ENCODE data around the gene GRIA4.

The GRIA4 gene

DNA sequence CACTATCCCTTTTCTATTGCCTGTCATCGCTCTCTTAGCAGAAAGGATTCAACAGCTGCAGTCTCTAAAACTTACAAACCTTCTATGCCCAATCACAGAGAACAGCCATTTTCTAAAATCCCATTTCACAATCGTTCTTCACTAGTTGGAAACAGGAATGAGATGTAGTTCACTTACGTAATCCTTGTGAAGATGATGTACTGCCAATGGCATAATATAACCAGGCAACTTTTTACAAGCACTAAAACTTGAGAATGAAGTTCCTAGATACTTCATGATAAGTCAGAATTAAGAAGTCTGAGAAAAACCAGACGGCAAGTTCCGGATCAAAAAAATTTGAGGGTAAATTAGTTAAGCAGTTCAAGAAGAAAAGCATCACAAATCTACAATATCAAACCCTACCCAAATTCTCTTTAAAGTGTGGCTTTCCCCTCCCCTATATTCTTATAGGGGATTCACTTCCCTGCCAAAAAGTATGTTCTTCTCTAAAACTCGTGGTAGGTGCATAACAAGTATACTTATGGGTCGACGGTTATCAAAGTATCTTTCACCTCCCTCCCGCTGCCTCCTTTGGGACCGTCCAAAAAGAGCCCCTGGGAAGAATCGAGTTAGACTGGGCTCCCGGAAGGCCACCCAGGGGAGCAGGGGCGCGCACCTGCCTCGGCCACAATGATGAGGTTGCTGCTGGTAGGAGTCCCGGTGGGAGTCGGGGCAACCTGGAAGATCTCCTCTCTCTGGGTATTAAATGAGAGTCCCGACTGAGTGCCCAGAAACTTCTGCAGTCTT is 411.5 kb downstream of the GRIA4 start:
- H3K9me3 Mint-ChIP-seq: no peaks in the 10 kb centered on the region
- DNase-seq: no peak
- peak overlapping the region; percentile 96 for H3K4me3 Mint-ChIP-seq
- TF ChIP-seq, protein P1, sequence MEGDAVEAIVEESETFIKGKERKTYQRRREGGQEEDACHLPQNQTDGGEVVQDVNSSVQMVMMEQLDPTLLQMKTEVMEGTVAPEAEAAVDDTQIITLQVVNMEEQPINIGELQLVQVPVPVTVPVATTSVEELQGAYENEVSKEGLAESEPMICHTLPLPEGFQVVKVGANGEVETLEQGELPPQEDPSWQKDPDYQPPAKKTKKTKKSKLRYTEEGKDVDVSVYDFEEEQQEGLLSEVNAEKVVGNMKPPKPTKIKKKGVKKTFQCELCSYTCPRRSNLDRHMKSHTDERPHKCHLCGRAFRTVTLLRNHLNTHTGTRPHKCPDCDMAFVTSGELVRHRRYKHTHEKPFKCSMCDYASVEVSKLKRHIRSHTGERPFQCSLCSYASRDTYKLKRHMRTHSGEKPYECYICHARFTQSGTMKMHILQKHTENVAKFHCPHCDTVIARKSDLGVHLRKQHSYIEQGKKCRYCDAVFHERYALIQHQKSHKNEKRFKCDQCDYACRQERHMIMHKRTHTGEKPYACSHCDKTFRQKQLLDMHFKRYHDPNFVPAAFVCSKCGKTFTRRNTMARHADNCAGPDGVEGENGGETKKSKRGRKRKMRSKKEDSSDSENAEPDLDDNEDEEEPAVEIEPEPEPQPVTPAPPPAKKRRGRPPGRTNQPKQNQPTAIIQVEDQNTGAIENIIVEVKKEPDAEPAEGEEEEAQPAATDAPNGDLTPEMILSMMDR (IDR thresholded peaks at IDR 0.05): no peak
- peaks cover 14% of the 10 kb centered on the region for H3K36me3 Mint-ChIP-seq (ENCODE audit: low read depth)
- no peaks in the 10 kb centered on the region for H3K27me3 Mint-ChIP-seq (ENCODE audit: low read depth, poor library complexity)
- H3K4me1 Mint-ChIP-seq: peaks cover 45% of the 10 kb centered on the region
- peak overlapping the region; percentile 97 for H3K27ac Mint-ChIP-seq

DNA sequence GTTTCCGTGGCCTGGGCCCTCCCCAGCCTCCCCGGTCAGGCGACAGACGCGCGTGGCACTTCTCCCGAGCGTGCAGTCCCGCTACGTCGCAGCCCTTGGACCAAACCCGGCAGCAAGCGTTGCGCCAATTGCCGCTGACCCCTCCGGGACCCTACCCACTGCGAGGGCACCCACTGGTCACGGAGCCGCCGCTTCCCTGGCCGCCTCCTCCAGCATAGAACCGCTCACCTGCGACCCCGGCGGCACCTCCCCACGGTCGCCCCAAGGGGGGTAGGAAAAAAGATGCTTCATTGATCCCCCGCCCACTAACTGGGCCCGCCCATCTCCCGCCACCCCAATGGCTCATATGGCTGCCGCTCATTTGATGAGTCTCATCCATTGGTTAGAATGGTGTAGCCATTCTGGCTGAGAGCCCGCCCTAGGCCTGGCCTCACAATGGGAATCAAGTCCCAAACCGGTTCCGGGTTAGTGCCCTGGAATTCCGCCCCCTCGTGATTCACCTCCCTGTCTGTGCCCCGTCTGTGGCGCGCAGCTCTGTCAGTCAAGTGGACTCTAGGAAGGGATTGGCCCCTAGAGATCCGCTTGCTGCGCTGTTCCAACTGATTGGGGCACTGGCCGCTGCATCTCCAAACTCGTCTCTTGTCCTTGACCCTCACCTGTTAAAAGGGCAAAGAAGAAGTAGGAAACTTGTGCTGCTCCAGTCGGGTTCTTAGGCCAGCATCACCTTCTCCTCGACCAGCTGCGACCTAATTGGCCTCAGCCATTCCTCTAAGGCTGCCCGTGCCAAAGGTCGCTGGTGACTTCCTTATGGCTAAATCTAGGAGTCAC is 412.3 kb downstream of the GRIA4 start, which contains the start of gene MSANTD4:
MSANTD4 (minus strand) TSS at position 274 of the 828 bp plus-strand sequence. CDS start 11,323 bp downstream, outside the sequence.
- TF ChIP-seq, protein P1 (IDR thresholded peaks at IDR 0.05): no peak
- peaks cover 45% of the 10 kb centered on the region for H3K4me1 Mint-ChIP-seq
- H3K9me3 Mint-ChIP-seq: peaks cover 6% of the 10 kb centered on the region
- H3K27me3 Mint-ChIP-seq (ENCODE audit: low read depth, poor library complexity): no peaks in the 10 kb centered on the region
- peak within 1 kb of the TSS; percentile 97 for H3K27ac Mint-ChIP-seq
- peak within 1 kb of the TSS; percentile 96 for H3K4me3 Mint-ChIP-seq
- H3K36me3 Mint-ChIP-seq (ENCODE audit: low read depth): peaks cover 14% of the 10 kb centered on the region
- peak; percentile 96 for DNase-seq

DNA sequence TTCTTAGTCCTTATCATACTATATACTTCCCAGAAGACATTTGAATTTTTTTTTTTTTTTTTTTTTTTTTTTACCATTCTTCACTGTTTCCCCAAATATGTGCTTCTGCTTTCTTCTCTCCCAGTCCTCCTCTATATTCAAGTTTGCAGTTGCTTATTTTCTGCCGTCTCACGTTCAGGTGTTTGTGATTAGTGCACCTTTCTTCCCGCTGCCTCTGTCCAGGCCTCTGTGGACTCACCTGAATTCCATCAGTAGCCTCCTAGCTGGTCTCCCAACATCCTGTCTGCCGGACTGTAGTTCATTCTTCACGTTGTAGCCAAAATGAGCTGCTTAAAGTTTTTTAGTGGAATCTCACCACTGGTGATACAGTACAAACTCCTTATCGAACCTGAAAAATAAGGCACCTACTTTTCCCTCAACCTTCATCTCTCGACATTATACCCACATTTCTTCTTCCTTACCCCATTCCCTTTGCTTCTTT is 413.0 kb downstream of the GRIA4 start:
- Mint-ChIP-seq H3K4me1 (peaks cover 45% of the 10 kb centered on the region), H3K27ac (peak overlapping the region; percentile 97), H3K4me3 (peak overlapping the region; percentile 96), H3K9me3 (peaks cover 10% of the 10 kb centered on the region), H3K36me3 (ENCODE audit: low read depth) (peaks cover 14% of the 10 kb centered on the region), H3K27me3 (ENCODE audit: low read depth, poor library complexity) (no peaks in the 10 kb centered on the region)
- TF ChIP-seq, protein P1 (IDR thresholded peaks at IDR 0.05): no peak
- DNase-seq: no peak

DNA sequence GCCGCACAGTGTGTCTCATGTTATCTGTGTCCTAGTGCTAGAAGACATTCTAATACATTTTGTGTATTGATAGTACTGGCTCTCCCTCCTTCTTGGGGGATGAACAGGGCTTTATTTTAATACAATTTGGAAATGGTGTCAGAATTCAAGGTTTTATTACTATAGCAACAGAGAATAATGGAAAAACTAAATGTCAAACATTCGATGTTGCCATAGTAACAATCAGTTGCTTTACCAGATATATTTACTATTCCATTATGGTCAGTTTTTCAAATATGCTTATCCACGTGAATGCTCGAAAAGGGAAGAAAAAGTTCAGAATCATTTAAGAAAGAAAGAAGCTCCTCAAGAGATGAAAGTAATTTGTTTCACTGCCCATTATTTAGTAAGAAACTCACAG is 420.7 kb downstream of the GRIA4 start:
- peaks cover 10% of the 10 kb centered on the region for H3K9me3 Mint-ChIP-seq
- H3K27me3 Mint-ChIP-seq (ENCODE audit: low read depth, poor library complexity): peaks cover 3% of the 10 kb centered on the region
- H3K4me1 Mint-ChIP-seq: no peaks in the 10 kb centered on the region
- DNase-seq: no peak
- H3K4me3 Mint-ChIP-seq: no peak overlapping the region
- H3K27ac Mint-ChIP-seq: no peak overlapping the region
- H3K36me3 Mint-ChIP-seq (ENCODE audit: low read depth): no peaks in the 10 kb centered on the region
- TF ChIP-seq, protein P1 (IDR thresholded peaks at IDR 0.05): no peak

DNA sequence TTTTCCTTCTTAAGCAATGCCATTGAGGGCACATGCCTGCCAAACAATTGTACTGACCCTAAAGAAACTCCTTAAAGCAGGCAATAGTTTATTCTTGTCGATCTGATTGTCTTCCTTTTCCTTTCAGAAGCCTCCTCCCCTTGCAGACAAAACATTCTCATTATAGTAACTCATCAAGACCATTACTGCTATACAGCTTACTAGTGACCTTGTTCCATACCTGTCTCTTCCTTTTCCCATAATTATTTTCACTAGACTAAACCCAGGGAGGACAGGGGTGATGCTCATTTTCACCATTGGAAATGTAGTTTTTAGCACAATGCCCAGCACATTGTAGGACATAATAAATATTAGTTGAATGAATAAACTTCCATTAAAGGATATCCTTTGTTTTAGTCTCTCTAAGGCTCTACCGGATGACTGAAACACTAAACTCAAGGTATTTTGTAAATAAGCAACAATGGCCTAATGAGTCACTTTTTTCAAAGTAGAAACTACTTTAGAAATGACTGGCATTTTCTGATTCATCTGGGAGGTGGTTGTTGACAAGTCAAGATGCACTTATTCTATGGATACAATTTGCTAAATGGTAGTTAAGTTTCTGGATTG is 421.4 kb downstream of the GRIA4 start:
- Mint-ChIP-seq H3K4me1 (no peaks in the 10 kb centered on the region), H3K4me3 (no peak overlapping the region), H3K9me3 (peaks cover 10% of the 10 kb centered on the region), H3K27ac (no peak overlapping the region), H3K36me3 (ENCODE audit: low read depth) (no peaks in the 10 kb centered on the region), H3K27me3 (ENCODE audit: low read depth, poor library complexity) (peaks cover 3% of the 10 kb centered on the region)
- no peak for DNase-seq
- TF ChIP-seq, protein P1 (IDR thresholded peaks at IDR 0.05): no peak
